GM19452 (cell line): Measurements from ENCODE around the gene GPR141.

Experiments used
- ATAC-seq: cut with Tn5 transposase; IDR thresholded peaks from one replicate; pipeline ENCODE4 v1.9.1; 2021; ENCODE audit not compliant: unreplicated experiment

Gene GPR141

DNA sequence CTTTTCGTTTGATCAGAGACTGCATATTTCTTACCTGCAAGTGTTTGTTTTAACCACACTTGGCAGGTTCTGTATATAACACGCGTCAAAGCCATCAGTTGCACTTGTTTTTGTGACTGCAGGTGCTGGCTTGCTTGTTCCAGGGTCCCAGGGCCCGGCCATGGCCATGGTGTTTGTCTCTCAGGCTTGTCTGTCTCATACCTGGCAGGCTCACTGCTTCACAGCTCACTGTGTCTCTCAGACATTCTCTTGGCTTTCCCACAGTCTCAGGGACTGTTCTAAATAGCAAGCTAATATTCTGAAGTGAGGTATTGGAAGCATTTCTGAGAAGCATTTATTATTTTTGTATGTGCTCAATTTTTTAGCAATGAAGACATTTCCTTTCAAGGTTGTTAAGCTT, 46.9 kb downstream of the GPR141 start:
- ATAC-seq, result no peak

DNA sequence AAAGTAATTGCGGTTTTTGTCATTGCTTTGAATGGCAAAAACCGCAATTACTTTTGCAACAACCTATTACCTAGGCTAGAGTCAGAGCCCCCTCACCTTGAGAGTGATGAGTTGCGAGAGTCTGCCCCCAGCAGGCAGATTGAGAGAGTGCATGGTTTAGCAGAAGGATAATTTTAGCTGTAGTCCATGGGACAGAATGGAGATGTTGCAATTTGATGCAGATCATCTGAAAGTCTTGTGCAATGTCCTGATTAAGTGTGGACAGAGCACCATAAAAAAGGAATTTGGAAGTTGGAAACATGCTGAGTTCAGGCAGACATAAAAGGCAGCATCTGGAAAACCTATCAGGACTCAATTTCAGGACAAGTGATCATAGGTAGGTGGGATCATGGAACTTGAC, 48.7 kb downstream of the GPR141 start:
- ATAC-seq, result no peak

DNA sequence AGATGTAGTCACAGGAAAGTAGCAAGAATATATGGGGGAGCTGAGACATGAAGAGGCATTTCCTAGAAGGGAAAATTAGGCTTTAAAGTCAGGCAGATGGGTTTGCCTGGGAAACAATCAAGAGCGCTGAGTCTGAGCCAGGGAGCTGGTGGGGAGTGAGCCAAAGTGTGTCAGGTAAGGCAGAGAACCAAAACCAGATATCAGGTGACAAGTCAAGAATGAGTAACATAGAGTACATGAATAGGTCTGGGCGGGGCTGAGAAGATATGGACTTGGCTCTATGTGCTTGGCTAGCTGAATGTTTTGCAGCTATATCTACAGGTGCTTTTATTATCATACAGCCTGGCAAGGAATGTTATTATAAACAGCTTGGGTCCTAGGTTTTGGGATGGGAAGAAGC, 49.3 kb downstream of the GPR141 start:
- ATAC-seq, result no peak

DNA sequence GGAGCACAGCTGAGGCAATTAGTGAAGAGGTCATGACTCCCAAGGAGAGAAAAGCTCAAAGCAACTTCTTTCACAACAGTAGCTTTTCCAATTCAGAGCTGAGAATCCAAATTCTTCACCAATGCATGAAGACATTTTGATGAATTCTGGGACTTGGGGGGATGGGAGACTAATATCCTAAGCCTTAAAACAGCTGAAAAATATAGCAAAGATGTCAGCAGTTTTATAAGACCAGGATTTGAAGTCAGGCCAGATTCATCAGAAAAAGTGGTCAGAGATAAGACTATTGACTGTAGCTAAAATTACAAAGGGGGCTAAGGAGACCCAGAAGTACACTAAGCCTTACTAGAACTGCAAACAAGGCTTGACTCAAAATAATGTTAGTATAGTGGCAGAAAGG, 51.6 kb downstream of the GPR141 start:
- no peak for ATAC-seq

DNA sequence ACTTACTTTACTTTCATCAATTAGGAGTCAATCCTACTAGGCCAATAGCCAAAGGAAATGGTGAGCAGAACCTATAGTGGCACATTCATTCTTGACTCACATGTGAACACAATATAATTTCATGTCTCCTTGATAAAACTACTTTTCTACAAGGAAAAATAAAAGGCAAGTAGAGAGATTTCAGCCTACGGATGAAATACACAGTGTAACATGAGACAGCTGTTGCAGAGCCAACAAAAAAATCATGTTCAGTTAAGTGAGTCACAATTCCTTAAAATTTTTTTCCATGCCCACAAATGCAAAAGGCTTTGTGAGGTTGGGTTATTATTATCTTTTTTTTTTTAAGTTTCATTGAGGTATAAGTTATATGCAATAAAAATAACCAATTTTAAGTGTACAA, 54.8 kb downstream of the GPR141 start:
- no peak for ATAC-seq

DNA sequence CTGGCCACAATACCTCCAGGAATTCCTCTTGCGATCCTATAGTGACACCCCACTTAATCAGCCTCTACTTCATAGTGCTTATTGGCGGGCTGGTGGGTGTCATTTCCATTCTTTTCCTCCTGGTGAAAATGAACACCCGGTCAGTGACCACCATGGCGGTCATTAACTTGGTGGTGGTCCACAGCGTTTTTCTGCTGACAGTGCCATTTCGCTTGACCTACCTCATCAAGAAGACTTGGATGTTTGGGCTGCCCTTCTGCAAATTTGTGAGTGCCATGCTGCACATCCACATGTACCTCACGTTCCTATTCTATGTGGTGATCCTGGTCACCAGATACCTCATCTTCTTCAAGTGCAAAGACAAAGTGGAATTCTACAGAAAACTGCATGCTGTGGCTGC, 56.8 kb downstream of the GPR141 start:
- no peak for ATAC-seq

DNA sequence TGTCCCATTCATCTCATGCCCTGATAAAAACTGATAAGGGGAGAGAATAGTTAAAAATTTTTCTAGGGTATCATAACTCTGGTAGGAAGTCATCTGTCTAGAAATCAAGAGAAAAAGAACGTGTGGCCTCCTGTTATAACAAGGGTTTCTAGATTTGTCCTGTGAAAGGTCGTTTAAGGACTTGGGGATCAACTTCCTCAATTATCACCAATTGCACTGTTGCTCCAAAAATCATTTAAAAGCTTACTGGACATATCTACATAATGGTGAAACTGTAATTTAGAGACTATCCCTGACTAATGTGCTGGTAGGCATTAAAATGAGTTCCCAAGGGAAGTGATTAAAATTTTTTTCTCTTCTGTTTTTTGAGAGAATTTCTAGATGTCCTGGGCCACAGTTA, 58.2 kb downstream of the GPR141 start:
- ATAC-seq, result no peak

DNA sequence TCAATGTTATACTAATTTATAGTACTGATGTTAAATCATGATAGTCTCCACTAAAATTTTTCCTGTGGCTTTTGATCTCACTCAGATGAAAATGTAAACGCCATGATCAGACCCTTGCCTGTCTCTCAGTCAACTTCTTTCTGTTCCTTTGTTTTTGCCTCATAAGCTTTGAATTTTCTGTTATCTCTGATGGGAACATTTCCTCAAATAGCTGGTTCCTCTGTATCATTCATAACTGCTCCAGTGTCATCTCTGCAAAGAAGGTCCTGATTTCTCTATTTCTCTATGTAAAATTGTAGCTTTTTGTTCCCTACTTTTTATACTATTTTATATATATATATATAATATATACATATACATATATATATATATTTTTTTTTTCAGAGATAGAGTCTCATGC, 67.5 kb downstream of the GPR141 start:
- no peak for ATAC-seq

DNA sequence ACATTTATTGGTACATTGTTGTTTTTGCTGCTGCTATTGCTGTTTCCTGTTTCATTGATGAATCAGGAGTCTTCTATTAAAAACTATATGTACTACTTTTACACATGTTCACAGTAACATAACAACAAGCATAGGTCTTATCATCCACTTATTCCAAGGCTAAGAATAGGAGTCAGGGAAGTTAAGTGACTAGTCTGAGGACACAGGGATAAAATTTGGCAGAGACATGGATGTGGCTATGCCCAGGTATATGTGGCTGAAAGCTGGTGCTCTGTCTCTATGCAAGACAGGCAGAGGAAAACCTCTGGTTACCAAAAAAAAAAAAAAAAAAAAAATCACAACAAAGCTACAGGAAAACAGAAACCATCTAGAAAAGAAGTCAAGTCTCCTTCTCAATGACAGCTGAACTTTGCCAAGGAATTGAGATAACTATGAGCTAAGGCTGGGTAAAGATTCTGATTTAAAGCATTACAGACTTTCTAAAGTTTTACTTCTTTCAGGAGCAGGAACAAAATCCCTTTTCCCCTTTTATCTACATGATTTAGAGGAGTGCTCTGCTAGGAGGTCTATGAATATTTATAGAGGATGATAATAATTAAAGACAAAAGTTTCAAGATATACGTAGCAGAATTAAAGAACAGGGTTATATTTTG, 70.0 kb downstream of the GPR141 start:
- ATAC-seq, result no peak

DNA sequence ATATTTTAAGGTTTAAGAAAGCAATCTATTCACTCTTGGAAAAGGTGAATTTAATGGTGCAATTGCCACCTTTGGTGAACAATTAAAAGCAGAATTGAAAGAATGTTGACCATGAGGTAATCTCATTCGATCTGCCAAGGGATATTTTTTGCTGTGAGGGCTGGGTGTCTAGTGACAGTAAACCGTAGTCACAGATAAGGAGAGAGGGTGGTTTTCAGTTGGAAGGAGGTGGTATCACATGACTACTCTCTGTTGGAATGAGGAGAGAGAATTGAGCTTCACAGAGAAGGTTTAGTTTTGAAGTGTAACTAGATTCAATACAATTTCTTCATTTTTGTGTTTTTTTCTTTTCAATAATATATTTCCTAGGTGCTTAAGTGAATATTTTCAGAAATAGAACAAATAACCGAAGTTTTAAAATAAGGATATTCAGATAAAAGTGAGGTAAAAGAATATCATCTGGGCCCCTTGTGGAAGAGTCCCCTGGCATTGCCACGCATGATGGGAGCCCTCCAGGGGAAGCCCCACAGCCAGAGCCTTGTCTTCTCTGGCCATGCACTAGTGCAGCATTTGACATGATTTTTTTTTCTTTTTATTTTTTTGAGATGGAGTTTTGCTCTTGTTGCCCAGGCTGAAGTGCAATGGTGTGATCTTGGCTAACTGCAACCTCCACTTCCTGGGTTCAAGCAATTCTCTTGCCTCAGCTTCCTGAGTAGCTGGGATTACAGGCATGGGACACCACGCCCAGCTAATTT, 73.4 kb downstream of the GPR141 start:
- ATAC-seq, result no peak

DNA sequence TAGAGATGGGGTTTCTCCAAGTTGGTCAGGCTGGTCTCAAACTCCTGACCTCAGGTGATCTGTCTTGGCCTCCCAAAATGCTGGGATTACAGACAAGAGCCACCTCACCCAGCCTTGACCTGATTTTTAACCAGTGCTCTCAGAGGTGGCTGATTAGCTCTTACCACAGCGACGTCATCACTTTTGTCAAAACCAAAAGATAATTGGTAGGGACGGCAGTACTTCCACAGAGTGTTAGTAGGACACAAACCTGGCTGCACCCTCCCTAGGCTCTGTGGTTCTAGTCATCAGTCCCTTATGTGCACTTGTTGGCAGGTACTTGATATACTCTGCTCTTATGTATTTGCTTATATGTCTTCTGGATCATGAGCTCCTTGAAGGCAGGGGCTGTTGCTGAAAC, 74.0 kb downstream of the GPR141 start:
- no peak for ATAC-seq

DNA sequence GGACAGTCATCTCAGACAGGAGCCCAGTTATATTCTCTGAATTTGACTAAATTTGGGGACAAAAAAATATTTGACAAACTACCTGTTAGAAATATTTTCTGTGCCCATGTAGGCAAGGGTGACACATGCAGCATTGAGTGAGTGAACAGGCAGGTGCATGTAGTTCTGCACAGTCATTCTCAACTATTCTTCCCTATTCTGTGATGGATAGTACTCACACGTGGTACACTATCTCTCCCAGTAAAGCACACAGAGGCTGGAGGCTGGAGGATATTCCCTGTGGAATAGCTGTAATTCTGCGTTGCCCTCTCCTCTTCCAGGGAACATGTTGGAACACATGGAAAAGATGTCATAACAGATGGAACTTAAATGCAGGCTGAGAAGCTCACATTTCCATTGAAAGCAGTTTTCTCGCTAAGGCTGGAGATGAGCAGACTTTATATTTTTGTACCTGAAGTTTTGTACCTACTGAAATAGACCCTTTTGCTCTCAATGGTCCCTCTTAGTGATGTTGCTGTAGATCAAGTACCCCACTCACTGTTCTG, 75.0 kb downstream of the GPR141 start:
- no peak for ATAC-seq

DNA sequence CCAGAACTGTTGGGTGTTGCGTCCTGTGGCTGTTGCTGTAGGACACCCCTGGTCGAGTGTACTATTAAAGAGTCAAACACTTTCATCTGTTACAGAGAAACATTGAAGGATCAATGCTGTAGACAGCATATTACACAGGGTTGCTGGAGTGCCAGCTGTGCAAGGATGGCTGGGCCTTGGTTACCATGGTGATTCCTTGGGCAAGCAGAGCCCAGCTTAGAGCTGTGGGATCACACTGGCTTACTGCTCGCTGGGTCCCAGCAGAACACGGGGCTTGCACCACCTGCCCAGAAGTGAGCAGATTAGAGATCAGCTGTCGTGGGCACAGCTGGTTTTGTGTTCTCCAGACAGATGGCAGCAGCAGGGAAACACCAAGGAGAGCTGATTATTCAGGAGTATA, 76.0 kb downstream of the GPR141 start:
- no peak for ATAC-seq

DNA sequence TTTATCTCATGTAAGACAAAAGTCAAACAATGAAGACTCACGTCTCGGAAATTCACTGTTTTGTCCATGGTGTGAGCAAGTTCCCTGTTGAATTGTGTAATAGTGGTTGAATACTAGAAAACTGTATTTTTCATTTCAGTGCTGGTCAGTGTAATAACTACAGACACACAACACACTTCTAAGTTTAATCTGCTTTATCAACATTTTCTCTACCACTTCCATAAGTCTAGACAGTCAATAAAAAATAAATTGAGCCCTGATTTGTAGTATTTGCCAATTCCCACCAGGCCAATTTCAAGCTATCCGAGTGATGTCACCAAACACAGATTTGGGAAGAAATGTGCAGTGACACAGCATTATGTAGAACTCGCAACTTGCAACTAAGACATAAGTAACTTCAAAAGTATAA, 81.9 kb downstream of the GPR141 start:
- no peak for ATAC-seq

DNA sequence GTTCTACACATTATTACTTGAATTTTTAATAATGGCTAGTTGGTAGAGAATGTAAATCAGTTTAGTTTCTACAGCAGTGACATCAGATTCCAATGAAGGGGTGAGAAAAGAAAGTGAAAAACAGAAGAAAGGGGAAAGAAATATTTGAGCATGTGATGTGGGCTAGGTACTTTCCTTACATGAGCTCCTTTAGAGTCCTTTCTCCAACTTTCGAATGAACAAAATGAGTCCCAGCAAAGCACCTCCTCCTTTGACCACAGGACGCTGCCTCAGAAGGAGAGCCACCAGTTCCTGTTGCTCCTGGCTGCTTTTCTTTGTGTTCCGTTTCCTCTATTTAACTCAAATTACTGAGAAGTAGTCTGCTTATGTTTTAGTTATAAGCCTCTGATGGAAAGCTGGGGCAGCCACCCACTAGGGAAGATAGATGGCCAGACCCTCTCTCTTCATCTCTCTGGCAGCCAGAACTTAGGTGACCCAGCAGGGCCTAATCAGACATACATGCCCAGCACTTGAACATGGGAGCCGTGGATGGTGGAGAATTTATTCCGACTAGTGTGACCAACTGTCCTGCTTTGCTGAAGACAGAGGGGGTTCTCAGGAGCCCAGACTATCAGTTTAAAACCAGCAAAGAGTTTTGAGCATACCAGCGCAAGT, 82.4 kb downstream of the GPR141 start:
- peak; percentile 91 for ATAC-seq

DNA sequence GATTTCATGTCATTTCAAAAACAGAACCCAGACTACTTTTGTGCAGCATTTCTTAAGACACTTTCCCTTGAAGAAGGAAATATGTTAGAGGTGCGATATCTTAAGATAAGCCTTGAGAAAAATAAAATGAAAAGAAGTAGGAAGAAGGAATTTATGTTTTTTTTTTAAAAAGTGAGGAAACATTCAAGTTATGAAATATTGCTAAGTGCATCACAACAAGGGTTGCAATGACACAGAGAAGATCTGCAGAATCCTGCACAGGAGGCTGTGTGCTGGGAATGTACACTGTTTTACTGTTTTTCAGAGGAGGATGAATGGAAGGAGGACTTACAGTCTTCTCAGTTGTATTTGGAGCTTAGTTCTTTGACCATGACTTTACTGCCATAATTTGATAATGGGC, 85.0 kb downstream of the GPR141 start:
- ATAC-seq, result no peak

DNA sequence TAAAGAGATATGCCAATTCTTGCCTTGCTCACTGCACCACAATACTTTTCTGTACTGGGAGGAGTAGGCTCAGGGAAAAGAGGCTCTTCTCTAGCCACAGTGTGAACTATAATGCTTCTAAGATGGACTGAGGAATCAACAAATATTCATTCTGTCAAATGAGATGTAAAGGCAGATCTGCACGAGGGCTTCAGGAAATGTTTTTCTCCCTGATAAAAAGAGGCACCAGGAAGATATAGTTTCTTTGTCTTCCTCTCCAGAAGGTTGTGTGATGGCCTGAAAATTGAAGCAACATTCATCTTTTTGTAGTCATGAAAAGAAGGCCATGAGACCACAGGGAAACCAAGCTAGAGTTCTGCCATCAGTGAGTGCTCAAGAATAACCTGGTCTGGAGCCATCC, 85.7 kb downstream of the GPR141 start:
- no peak for ATAC-seq

DNA sequence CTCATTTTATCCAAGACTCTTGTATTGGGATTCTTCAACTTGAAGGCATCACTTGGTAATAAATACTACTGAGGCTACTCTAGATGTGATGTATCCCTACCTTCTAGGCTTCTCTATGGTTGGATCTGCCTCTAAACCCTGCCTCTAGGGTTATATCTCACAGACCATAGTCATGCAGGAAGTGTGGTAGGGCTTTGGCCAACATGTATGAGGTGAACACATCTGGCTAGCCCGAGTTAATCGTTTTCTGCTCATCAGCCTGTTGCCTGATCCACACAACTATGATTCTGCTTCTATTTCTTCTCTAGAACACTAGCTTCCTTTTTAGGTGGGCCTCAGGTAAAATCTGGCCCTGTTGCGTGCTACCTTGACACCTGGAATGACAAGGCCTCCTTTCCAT, 86.2 kb downstream of the GPR141 start:
- ATAC-seq, result no peak

DNA sequence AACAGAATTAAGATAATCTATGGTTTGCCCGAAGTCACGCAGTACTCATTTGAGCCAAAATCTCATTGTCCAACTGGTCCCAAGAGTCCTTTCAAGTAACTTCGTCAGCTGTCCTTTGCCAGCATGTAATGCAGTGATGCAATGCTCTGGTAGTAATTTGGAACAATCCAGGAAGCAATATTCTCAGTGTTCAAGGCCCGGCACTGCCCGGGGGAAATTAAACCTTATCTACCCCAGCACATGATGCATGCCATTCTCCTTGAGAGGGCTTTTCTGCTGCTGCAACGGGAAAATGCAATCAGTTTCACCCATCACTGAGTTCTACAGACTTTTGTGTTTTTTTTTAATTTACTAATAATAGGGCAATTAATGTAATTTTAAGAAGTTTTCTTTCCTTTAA, 87.3 kb downstream of the GPR141 start:
- ATAC-seq, result no peak

DNA sequence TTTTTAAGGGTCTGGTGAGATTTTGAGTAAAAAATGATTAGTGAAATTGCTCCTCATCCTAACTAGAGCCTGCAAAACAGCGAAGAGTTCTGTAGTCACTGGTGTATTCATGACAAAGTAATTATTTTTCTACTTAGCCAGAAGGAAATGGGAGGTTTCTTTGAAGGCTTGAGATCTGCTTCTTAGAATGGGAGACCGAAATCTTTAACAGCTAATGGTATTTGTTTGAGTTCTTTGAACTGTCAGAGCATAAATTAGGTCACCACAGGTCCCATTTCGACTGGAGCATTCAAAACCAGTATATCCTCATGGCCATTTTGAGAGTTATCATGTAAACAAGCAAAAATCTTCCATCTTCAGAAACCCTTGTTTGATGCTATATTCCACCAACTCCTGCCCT, 87.8 kb downstream of the GPR141 start:
- ATAC-seq, result no peak

DNA sequence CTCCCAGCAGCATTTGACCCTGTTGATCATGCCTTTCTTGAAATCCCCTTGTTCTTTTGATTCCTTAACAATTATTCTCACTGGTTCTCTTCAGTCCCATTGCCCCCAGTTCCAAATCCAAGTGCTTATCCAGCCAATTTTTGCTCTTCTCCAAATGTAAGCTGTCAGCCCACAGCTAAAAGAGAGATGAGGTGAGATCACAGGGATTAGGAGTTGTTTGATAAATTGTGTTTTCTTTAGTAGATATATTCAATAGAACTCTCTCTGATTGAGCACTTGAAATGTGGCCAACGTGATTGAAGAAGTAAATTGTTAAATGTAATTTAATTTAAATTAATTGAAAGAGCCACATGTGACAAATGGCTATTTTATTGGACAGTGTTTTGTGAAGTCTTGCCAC, 88.2 kb downstream of the GPR141 start:
- no peak for ATAC-seq

DNA sequence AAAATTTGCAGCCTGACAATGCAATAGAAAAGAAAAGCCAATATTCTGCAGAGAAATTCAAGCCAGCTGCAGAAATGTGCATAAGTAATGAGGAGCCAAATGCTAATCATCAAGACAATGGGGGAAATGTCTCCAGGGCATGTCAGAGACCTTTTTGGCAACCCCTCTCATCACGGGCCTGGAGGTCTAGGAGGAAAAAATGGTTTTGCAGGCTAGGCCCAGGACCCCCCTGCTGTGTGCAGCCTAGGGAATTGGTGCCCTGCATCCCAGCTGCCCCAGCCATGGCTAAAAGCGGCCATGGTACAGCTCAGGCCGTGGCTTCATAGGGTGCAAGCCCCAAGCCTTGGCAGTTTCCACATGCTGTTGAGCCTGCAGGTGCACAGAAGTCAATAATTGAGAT, 92.4 kb downstream of the GPR141 start:
- no peak for ATAC-seq
